NCI-H1092 treated with DMSO at 0.1 percent for 48 hours (cell line): ENCODE data around the gene ODR4.
"Not testable (repeated sequence)": the region's sequence is repeated elsewhere in the genome, so short reads cannot be mapped to it uniquely, and the experiment has no call there.

Source experiments
- DNase-seq: peaks from one replicate; lab custom pipeline; 2025; lab: John Stamatoyannopoulos, UW

The ODR4 gene

DNA sequence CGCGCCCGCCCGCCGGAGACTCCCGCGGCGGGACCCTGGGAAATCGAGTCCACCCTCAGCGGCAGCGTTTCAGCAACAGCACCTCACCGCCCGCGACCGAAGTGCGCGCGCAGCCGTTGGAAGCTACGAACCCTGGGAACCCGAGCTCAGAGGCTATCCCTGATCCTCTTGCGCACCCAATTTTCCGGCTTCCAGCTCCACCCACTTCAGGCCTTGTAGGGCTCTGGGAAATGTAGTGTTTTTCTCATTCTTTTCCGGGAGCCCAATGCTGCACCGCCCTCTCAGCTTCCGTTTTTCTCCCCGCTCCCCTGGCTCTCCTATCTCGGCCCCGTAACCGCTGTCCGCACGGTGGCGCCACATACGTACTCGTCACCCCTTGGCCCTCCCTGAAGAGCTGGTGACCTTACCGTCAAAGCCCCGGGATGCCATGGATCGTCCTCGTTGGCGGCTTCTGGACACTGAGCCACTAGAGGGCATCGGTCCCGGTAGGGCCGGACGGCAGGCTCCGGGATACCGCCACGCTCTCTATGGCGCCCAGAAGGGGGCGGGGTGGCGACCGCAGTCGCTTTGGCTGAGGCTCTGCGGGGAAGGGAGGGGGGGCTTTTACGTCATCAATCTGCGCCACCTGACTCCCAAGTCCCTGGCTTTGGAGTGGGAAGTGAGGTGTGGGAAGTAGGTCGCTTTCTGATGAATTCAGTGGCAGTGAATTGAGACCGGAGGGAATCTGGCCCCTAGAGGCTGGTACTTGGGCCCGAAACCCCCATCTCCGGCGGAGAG lies at the start of gene ODR4, which contains the start of gene TPR:
Gene ODR4, plus strand, starts transcription at position 687 of the 777 bp plus-strand sequence. CDS start 3,948 bp downstream, outside the sequence.
Gene TPR, minus strand, starts transcription at position 102 of the 777 bp plus-strand sequence. CDS start 225 bp downstream, outside the sequence.
- peak; percentile 100 for DNase-seq

DNA sequence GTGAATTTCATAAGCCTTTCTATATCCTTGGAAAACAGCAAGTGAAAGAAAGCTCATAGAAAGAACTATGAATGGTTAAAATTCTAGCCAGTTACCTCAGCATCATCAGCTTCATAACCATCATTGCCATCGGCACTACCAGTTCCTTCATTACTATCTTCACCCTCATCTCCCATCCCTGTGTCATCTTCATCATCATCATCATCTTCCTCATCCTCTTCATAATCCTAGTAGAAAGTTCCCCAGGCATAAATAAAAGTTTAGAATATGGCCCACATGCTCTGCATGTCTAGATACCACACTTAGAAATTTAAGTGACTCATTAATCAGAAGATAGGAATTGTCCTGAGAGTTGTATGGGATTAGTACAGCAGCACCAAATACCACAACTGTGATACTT lies 49.6 kb upstream of the ODR4 start:
- DNase-seq = no peak

DNA sequence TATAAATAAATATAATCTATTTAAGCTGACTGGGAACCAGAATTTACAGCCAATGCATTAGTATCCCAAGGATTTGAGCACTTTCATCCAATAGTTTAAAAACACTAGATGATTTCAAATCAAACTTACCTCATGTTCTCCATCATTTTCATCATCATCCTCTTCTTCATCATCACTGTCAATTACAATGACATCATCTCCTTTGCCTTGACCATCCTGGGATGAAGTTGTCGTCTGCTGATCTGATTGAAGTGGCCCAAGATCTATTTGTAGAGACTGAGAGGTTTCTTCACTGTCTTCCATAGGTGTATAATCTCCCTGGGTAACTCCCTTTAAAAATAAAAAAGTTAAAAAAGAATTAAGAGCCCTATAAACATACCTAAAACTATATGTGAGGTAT lies 48.3 kb upstream of the ODR4 start:
- DNase-seq = no peak

DNA sequence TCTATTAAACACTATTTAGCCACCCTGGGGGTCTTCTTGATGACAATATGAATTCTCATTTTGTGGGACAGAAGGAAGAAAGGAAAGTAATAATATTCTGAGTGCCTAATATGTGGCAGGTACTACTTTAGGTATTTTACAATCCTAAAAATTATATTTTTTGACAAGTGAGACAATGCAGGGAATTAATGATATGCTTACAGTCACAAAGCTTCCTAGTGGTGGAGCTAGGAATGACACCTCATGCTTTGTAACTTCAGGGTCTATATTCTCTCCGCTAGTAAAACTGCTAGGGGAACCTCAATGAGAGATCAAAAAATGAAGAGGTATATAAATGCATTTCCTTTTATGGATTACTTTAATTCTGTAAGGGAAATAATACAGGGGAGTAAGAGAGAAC lies 44.9 kb upstream of the ODR4 start:
- no peak for DNase-seq

DNA sequence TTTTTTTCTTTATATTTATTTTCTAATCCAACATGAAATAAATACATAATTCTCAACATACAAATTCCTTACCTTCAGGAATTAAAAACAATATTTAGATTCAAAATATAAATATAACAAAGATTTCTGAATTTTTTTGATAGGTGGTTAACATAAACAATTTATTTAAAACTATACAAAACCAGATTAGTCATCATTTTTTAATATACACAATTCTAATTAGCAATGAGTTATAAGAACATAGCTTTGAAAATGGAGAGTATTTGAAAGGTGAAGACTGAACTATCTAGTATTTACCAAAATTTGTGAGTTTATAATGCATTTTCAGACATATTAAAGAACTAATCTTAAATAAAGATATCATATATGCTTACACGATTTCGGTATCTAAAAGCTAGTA lies 38.1 kb upstream of the ODR4 start:
- DNase-seq = no peak

DNA sequence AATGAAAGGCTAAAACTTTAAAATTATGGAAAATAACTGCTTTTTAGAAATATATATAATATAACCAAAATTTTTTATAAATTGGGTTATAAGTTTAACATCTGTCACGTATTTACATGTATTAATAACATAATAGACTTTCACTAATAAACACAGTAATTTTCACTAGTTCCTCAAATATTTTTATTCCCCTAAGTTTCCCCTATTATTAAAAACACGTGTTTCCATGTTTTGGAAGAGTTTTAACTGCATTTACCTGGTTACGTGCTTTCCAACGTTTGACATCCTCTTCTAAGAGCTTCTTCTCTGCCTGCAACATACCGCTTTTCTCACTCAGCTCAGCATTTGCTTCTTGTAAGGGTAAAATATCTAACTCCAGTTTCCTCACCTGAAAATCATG lies 34.9 kb upstream of the ODR4 start:
- DNase-seq = no peak

- not testable (repeated sequence) for DNase-seq
These were observed 27.6 kb upstream of the ODR4 start for GRCh38 chr1:186347837-186348691.

- DNase-seq = peak; percentile 76
These were observed 1.1 kb upstream of the ODR4 start for GRCh38 chr1:186374303-186375151.

GRCh38 chr1:186375929-186376319 lies 286 bp downstream of the ODR4 start:
- DNase-seq = no peak

- DNase-seq = no peak
These were observed 11.2 kb downstream of the ODR4 start for GRCh38 chr1:186386725-186387383.

DNA sequence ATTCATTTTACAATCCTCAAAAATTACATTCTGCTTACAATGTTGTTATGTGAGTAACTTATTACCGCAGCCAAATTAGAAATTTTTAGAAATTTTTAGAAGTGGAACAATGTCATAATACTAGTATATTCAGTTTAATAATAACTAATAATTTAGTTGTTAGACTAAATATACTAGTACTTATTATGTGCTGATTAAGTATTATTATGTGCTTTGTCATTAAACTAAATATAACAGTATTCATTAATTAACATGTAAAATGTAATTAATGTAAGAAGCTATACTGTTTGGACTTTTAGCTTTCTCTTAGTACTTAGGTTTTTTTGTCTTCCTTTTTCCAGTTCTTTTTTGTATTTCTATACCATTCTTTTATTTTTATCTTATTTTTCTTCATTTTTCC lies 15.3 kb downstream of the ODR4 start:
- DNase-seq = no peak

- DNase-seq = no peak
These were observed 16.2 kb downstream of the ODR4 start for GRCh38 chr1:186391841-186392240.

DNA sequence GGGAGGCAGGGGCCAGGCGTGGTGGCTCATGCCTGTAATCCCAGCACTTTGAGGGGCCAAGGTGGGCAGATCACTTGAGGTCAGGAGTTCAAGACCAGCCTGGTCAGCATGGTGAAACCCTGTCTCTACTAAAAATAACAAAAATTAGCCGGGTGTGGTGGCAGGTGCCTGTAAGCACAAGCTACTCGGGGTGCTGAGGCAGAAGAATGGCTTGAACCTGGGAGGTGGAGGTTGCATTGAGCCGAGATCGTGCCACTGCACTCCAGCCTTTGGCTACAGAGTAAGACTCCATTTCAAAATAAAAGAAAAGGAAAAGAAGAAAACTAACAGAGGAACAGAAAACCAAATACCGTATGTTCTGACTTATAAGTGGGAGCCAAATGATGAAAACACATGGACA lies 17.1 kb downstream of the ODR4 start:
- DNase-seq = not testable (repeated sequence)

DNA sequence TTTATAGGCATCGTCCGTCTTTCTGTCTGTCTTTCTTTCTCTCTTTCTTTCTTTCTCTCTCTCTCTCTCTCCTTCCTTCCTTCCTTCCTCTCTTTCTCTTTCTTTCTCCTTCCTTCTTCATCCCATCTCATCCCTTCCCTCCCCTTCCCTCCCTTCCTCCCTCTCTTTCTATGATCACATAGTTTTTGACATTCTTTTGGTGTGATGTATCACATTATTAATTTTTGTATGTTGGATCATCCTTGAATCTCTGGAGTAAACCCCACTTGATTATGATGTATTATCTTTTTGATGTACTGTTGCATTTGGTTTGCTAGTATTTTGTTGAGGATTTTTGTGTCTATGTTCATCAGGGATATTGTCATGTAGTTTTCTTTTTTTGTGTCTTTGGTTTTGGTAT lies 25.8 kb downstream of the ODR4 start:
- DNase-seq = not testable (repeated sequence)

DNA sequence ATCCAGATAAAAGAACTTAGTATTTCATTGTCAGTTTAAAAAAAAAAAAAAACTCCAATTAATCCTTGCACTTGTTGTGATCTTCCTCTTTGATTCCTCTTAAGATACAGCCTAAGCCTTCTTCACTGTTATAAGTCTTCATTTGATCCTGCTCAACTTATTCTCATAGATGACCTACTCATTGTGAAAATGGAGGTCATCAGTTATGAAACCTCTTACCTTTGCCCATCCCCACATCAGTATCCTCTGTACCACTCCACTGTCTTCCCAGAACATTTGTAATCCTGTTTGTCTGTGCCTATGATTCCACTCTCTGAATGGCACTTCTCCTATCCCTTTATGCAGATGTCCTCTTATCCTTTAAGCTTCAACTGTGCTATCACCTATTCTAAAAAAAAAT lies 28.0 kb downstream of the ODR4 start:
- no peak for DNase-seq

GRCh38 chr1:186404454-186405051 lies 28.9 kb downstream of the ODR4 start:
- peak; percentile 50 for DNase-seq

- no peak for DNase-seq
These were observed 33.5 kb downstream of the ODR4 start for GRCh38 chr1:186409091-186409490.

GRCh38 chr1:186413319-186413718 lies 37.7 kb downstream of the ODR4 start:
- DNase-seq = no peak

- DNase-seq = peak; percentile 50
These were observed 42.9 kb downstream of the ODR4 start for GRCh38 chr1:186418503-186418902.

DNA sequence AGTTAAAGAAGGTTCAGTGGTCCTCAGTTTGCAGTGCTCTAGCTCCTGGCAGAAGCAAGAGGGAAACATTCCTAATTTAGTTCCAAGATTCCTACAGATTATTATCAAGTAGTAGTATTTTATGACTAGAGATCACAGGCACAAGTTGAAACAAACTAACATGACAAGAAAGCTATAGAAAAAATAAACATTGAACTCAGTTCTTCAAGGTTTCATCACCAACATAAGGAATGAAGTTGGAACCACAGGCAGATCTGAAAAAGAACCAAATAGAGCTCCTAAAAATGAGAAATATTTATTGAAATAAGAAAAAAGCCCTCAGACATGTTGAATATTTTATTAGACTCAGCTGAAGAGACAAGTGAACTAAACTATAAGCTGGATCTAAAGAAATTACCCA lies 44.7 kb downstream of the ODR4 start:
- no peak for DNase-seq

GRCh38 chr1:186420923-186421322 lies 45.3 kb downstream of the ODR4 start:
- DNase-seq = no peak
